D721Med (cell line): Measurements from ENCODE around the gene PLA2G4F.

Experiments
- DNase-seq: peaks from one replicate; pipeline ENCODE4 v3.0.0; 2011; ENCODE audit warnings: low spot score; ENCODE audit not compliant: insufficient read length
- FAIRE-seq: peaks from 2 replicates; lab custom pipeline; 2011; peaks lifted over from hg19 to GRCh38; lab: Jason Lieb, UNC
- CTCF ChIP-seq: IDR thresholded peaks from 2 replicates; pipeline ENCODE4 v1.5.1; 2012; ENCODE audit warnings: mild to moderate bottlenecking, control low read depth; ENCODE audit not compliant: insufficient read depth; ENCODE audit errors: missing control alignments

PLA2G4F gene

GRCh38 chr15:42182961-42183360 is 26.5 kb upstream of the PLA2G4F start:
- no peak for FAIRE-seq
- no peak for TF ChIP-seq CTCF
- no peak for DNase-seq

GRCh38 chr15:42182328-42182886 is 26.0 kb upstream of the PLA2G4F start:
- no peak for FAIRE-seq
- no peak for DNase-seq
- no peak for TF ChIP-seq CTCF

- TF ChIP-seq CTCF, result no peak
- no peak for FAIRE-seq
- DNase-seq, result no peak
Measured at GRCh38 chr15:42178056-42178455, 21.6 kb upstream of the PLA2G4F start.

- no peak for TF ChIP-seq CTCF
- no peak for FAIRE-seq
- no peak for DNase-seq
Measured at GRCh38 chr15:42175671-42176070, 19.2 kb upstream of the PLA2G4F start.

GRCh38 chr15:42172475-42172874 is 16.0 kb upstream of the PLA2G4F start:
- DNase-seq (no peak), FAIRE-seq (no peak)
- TF ChIP-seq CTCF, result no peak

GRCh38 chr15:42171795-42172194 is 15.4 kb upstream of the PLA2G4F start:
- DNase-seq, result no peak
- FAIRE-seq, result no peak
- no peak for TF ChIP-seq CTCF

- FAIRE-seq (no peak), DNase-seq (no peak)
- no peak for TF ChIP-seq CTCF
Measured at GRCh38 chr15:42171122-42171521, 14.7 kb upstream of the PLA2G4F start.
